K562 (cell line): ENCODE data around the gene CACNA1C. TPM values are rescaled to one million over a fixed set of nuclear protein-coding genes. Genes with fewer than 3 reads are reported as not detected.

Experiments used
- ATAC-seq: fragments of 200-7000 bp; cut with Tn5 transposase; 3 replicates; pipeline ENCODE4 v1.9.1; 2020; ENCODE audit warnings: moderate library complexity
- BruUV-seq: library from RNA; stranded (reverse); fragments of 400-500 nt; replicated peaks from 2 replicates; lab custom pipeline; 2021; lab: Mats Ljungman, UMichigan
- CTCF ChIA-PET: fragments of 300-600 bp; formaldehyde crosslinking; extraction: SDS; loops from one replicate; lab custom pipeline; 2021; ENCODE audit warnings: low intra/inter-chr PET ratio; lab: Yijun Ruan, JAX
- POLR2A ChIA-PET: fragments of 300-600, 350-650 bp; sonication (Branson Sonifier 250); formaldehyde crosslinking; extraction: SDS; loops from one replicate; lab custom pipeline; 2021; ENCODE audit warnings: antibody characterized with exemption, inconsistent platforms; lab: Yijun Ruan, JAX
- DNase-seq, 4 experiments: peaks; one replicate each; pipeline versions ENCODE4 v3.0.0 to v3.0.0-alpha.2; 2011 to 2018; ENCODE audit warnings: low spot score in 3 of 4, mixed read lengths in 3 of 4; ENCODE audit errors: extremely low read depth in 1 of 4
- FAIRE-seq: peaks from 2 replicates; lab custom pipeline; 2011; peaks lifted over from hg19 to GRCh38; lab: Jason Lieb, UNC
- H2AFZ ChIP-seq: 2 replicates; pipeline ENCODE4 v1.6.0; 2011; ENCODE audit warnings: low read depth, low read length, control low read depth, inconsistent platforms
- H3K27ac ChIP-seq: fragments of 200-600 bp; 3 replicates; pipeline ENCODE4 v1.8.0; 2011; ENCODE audit warnings: low read depth, mild to moderate bottlenecking, control low read depth, inconsistent platforms, low read length, moderate library complexity, mixed read lengths; ENCODE audit errors: extremely low read depth
- H3K27me3 ChIP-seq, 2 experiments: fragments of 300-600 bp in 1 of 2; 2 replicates in 1 of 2; 3 replicates in 1 of 2; pipeline versions ENCODE4 v1.6.0 to v1.8.0; 2011; ENCODE audit warnings: inconsistent platforms in 2 of 2, low read length in 2 of 2, mild to moderate bottlenecking in 1 of 2, mixed read lengths in 1 of 2, moderate library complexity in 1 of 2; ENCODE audit not compliant: control insufficient read depth in 2 of 2, insufficient read depth in 2 of 2
- H3K36me3 ChIP-seq: fragments of 300-600 bp; 3 replicates; pipeline ENCODE4 v1.8.0; 2011; ENCODE audit warnings: mild to moderate bottlenecking, low read length, inconsistent platforms; ENCODE audit not compliant: control insufficient read depth, insufficient read depth
- H3K4me1 ChIP-seq, 2 experiments: fragments of 200-600 bp in 1 of 2; replicated peaks in 1 of 2; 2 replicates in 1 of 2; 3 replicates in 1 of 2; pipeline versions ENCODE4 v1.5.1 to v1.8.0; 2011; ENCODE audit warnings: inconsistent platforms in 2 of 2, low read length in 2 of 2, mild to moderate bottlenecking in 1 of 2, mixed read lengths in 1 of 2, moderate library complexity in 1 of 2; ENCODE audit not compliant: control insufficient read depth in 2 of 2, insufficient read depth in 2 of 2
- H3K4me2 ChIP-seq: 2 replicates; pipeline ENCODE4 v1.6.1; 2011; ENCODE audit warnings: low read length, control low read depth, inconsistent platforms, mixed read lengths; ENCODE audit not compliant: insufficient read depth
- H3K4me3 ChIP-seq: fragments of 200-600 bp; sonication (generic), shearing (Covaris generic); 2 replicates; pipeline ENCODE4 v1.5.1; 2016; ENCODE audit warnings: control low read depth, inconsistent platforms
- H3K79me2 ChIP-seq: fragments of 200-600 bp; 3 replicates; pipeline ENCODE4 v1.8.0; 2011; ENCODE audit warnings: low read length, inconsistent platforms; ENCODE audit not compliant: control insufficient read depth, insufficient read depth
- H3K9ac ChIP-seq, 2 experiments: 2 replicates each; pipeline versions ENCODE4 v1.6.0 to v1.6.1; 2011; ENCODE audit warnings: low read depth in 2 of 2, low read length in 2 of 2, control low read depth in 1 of 2, inconsistent platforms in 1 of 2, mild to moderate bottlenecking in 1 of 2, mixed read lengths in 1 of 2; ENCODE audit not compliant: insufficient read depth in 1 of 2
- H3K9me1 ChIP-seq: one replicate; pipeline ENCODE4 v1.6.0; 2011; ENCODE audit warnings: inconsistent platforms, mild to moderate bottlenecking, low read length, moderate library complexity; ENCODE audit not compliant: control insufficient read depth, insufficient read depth
- H3K9me3 ChIP-seq: replicated peaks from 2 replicates; pipeline ENCODE4 v1.5.1; 2011; ENCODE audit warnings: low read depth, low read length, inconsistent platforms; ENCODE audit not compliant: control insufficient read depth, insufficient read depth
- H4K20me1 ChIP-seq: replicated peaks from 2 replicates; pipeline ENCODE4 v1.6.1; 2011; ENCODE audit warnings: low read length, inconsistent platforms, mixed read lengths; ENCODE audit not compliant: control insufficient read depth, insufficient read depth
- ARID2 ChIP-seq: fragments of 450-650 bp; IDR thresholded peaks from 2 replicates; pipeline ENCODE4 v1.6.1; 2017; ENCODE audit warnings: antibody characterized with exemption, mild to moderate bottlenecking
- CCNT2 ChIP-seq: IDR thresholded peaks from 2 replicates; pipeline ENCODE4 v1.6.1; 2011; ENCODE audit warnings: borderline replicate concordance, low read depth, mild to moderate bottlenecking, moderate library complexity, mixed read lengths, low read length; ENCODE audit not compliant: insufficient read length; ENCODE audit errors: extremely low read depth
- FOXM1 ChIP-seq, 2 experiments: fragments of 450-650 bp in 1 of 2; sonication (generic) in 1 of 2; formaldehyde crosslinking in 1 of 2; IDR thresholded peaks; 2 replicates each; pipeline versions ENCODE4 v1.6.1 to v1.9.0; 2017 to 2022; ENCODE audit warnings: low read depth in 2 of 2, mild to moderate bottlenecking in 2 of 2, missing genetic modification reagents in 1 of 2, moderate library complexity in 1 of 2
- HNRNPH1 ChIP-seq: fragments of 200-400 bp; formaldehyde crosslinking; optimal IDR thresholded peaks from 2 replicates; pipeline ENCODE3; 2017; ENCODE audit warnings: low read depth, mild to moderate bottlenecking, low read length, moderate library complexity
- KDM4B ChIP-seq, 2 experiments: fragments of 450-650 bp in 1 of 2; sonication (generic) in 1 of 2; IDR thresholded peaks; 2 replicates each; pipeline ENCODE4 v1.6.1; 2016 to 2017; ENCODE audit warnings: borderline replicate concordance in 2 of 2, antibody characterized with exemption in 1 of 2, low read depth in 1 of 2, mild to moderate bottlenecking in 1 of 2
- MED1 ChIP-seq: sonication (generic); formaldehyde crosslinking; IDR thresholded peaks from 2 replicates; pipeline ENCODE4 v1.8.1; 2023; ENCODE audit warnings: missing genetic modification reagents, borderline replicate concordance
- MEF2D ChIP-seq: conservative IDR thresholded peaks from 2 replicates; pipeline ENCODE4 v1.6.1; 2016; ENCODE audit warnings: low read depth, missing genetic modification characterization, missing compliant biosample characterization
- PCBP2 ChIP-seq: fragments of 200-400 bp; formaldehyde crosslinking; IDR thresholded peaks from 2 replicates; pipeline ENCODE4 v1.6.1; 2018; ENCODE audit warnings: low read length, low read depth, mild to moderate bottlenecking, moderate library complexity; ENCODE audit not compliant: poor library complexity, severe bottlenecking
- PKNOX1 ChIP-seq: fragments of 450-650 bp; IDR thresholded peaks from 2 replicates; pipeline ENCODE4 v1.6.1; 2016
- SNAPC5 ChIP-seq: fragments of 250-450 bp; sonication (Bioruptor Pico); IDR thresholded peaks from 2 replicates; pipeline ENCODE4 v1.8.0; 2021; ENCODE audit warnings: moderate library complexity, mild to moderate bottlenecking, inconsistent platforms
- SUPT5H ChIP-seq: fragments of 450-650 bp; IDR thresholded peaks from 2 replicates; pipeline ENCODE4 v1.6.1; 2016
- TFAM ChIP-seq: fragments of 250-450 bp; sonication (Bioruptor Pico); conservative IDR thresholded peaks from 2 replicates; pipeline ENCODE4 v1.5.0; 2021; ENCODE audit warnings: mild to moderate bottlenecking, moderate library complexity
- ZNF184 ChIP-seq: sonication (generic); formaldehyde crosslinking; IDR thresholded peaks from 2 replicates; pipeline ENCODE4 v1.5.0; 2020; ENCODE audit warnings: missing genetic modification reagents
- ZSCAN29 ChIP-seq: fragments of 450-650 bp; IDR thresholded peaks from 2 replicates; pipeline ENCODE4 v1.6.1; 2017
- WGBS: fragments of 100-300 bp; shearing (Covaris generic); methylation state at CpG from one replicate; pipeline ENCODE4 v1.1.6; 2016; ENCODE audit warnings: low coverage, mixed read lengths; ENCODE audit not compliant: insufficient coverage; ENCODE audit errors: missing lambda C conversion rate; 5-methylcytosine and 5-hydroxymethylcytosine counted together
- in situ Hi-C: fragments of 300-500 bp; cut with MboI; formaldehyde crosslinking; loops from 4 replicates; pipeline ENCODE4 v1.15.0; 2018; ENCODE audit warnings: inconsistent platforms, mixed read lengths
- intact Hi-C: fragments of 100-400 bp; cut with micrococcal nuclease; formaldehyde crosslinking; loops from 2 replicates; pipeline ENCODE4 v1.14.2; 2022
- polyA plus RNA-seq, 8 experiments: library from polyadenylated mRNA; depleted of rRNA in 4 of 8; stranded (reverse) in 5 of 8; unstranded in 3 of 8; fragments of >200 nt; fragmentation: Nextera tagmentation in 2 of 8; fragmentation: Illumina TruSeq in 1 of 8; extraction: Ambion mirVana in 2 of 8; extraction: Trizol in 1 of 8; gene quantifications; 2 replicates each; pipeline versions ENCODE4 v1.2.1 to v1.2.3, GENCODE V29; 2011 to 2014; ENCODE audit warnings: inconsistent platforms in 1 of 8, missing spikeins in 1 of 8
- total RNA-seq, 7 experiments: library from RNA; depleted of rRNA in 6 of 7; stranded (reverse); fragments of >200 nt in 6 of 7; fragmentation: Illumina TruSeq in 2 of 7; extraction: Trizol in 2 of 7; gene quantifications; 2 replicates each; pipeline versions ENCODE4 v1.2.1 to v1.2.3, GENCODE V29; 2011 to 2021; ENCODE audit warnings: low replicate concordance in 1 of 7
- TF ChIP-seq, protein P1 (sequence below): sonication (generic); formaldehyde crosslinking; IDR thresholded peaks from 2 replicates; pipeline ENCODE4 v1.8.1; 2023; ENCODE audit warnings: mild to moderate bottlenecking, missing genetic modification reagents, moderate library complexity

CACNA1C gene
- total and polyA plus RNA-seq, 9 of the 15 experiments (the other 6 are each of a cell fraction or from before 2014, with no cell fraction given), result not detected

- Histone ChIP-seq H3K4me1 (peaks cover 0 to 5% of the 10 kb centered on the region in 2 experiments; a peak in 2 of 5 replicates), H3K4me3 (no peak overlapping the region), H3K9me3 (no peaks in the 10 kb centered on the region), H3K27ac (no peak overlapping the region), H3K9ac (no peak overlapping the region), H2AFZ (no peak overlapping the region), H3K9me1 (no peaks in the 10 kb centered on the region), H3K36me3 (no peaks in the 10 kb centered on the region), H3K4me2 (no peak overlapping the region), H3K27me3 (peaks cover 0 to 5% of the 10 kb centered on the region in 2 experiments; a peak in 3 of 5 replicates), H3K79me2 (no peaks in the 10 kb centered on the region), H4K20me1 (no peaks in the 10 kb centered on the region)
- no peak for TF ChIP-seq HNRNPH1
- no peak for TF ChIP-seq SNAPC5 (CRISPR knock-in tag)
- TF ChIP-seq SUPT5H, result no peak
- TF ChIP-seq ARID2, result no peak
- TF ChIP-seq CCNT2, result no peak
- TF ChIP-seq KDM4B (IDR thresholded peaks at IDR 0.05; ENCODE audit: borderline replicate concordance in 2 of 2, low read depth in 1 of 2), result no peak
- no TSS peak for BruUV-seq
- in situ Hi-C loops, result no loop called here
- WGBS, result 0% methylated on average over 4 of the region's 4 CpGs
- FAIRE-seq (no peak), DNase-seq (no peak), ATAC-seq (no peak)
- ChIA-PET CTCF (no interaction called here), POLR2A (no interaction called here)
- intact Hi-C loops, result no loop called here
Measured at GRCh38 chr12:2224961-2225360, 172.2 kb downstream of the CACNA1C start.

GRCh38 chr12:2225696-2226095 lies 172.9 kb downstream of the CACNA1C start:
- 0% methylated on average over 2 of the region's 2 CpGs for WGBS
- peaks cover 0 to 11% of the 10 kb centered on the region in 2 experiments; a peak in 3 of 5 replicates for H3K27me3 ChIP-seq
- H3K9ac ChIP-seq, result no peak overlapping the region
- H3K9me3 ChIP-seq, result no peaks in the 10 kb centered on the region
- in situ Hi-C loops, result no loop called here
- DNase-seq (no peak), ATAC-seq (no peak), FAIRE-seq (no peak)
- no peaks in the 10 kb centered on the region for H3K9me1 ChIP-seq
- H4K20me1 ChIP-seq, result no peaks in the 10 kb centered on the region
- intact Hi-C loops, result no loop called here
- BruUV-seq, result no TSS peak
- no peaks in the 10 kb centered on the region for H3K79me2 ChIP-seq
- no peak overlapping the region for H2AFZ ChIP-seq
- no peak overlapping the region for H3K4me3 ChIP-seq
- ChIA-PET POLR2A (no interaction called here), CTCF (interaction anchor here (0.6 kb wide), 1 partner anchor 129 kb away, joined by 3 read pairs; no protein-coding TSS in a partner anchor)
- no peaks in the 10 kb centered on the region for H3K36me3 ChIP-seq
- peaks cover 0 to 8% of the 10 kb centered on the region in 2 experiments; a peak in 2 of 5 replicates for H3K4me1 ChIP-seq
- no peak overlapping the region for H3K4me2 ChIP-seq
- H3K27ac ChIP-seq, result no peak overlapping the region
- TF ChIP-seq FOXM1 (IDR thresholded peaks at IDR 0.05; ENCODE audit: low read depth), result no peak
- no peak for TF ChIP-seq FOXM1 (CRISPR knock-in tag; IDR thresholded peaks at IDR 0.05; ENCODE audit: low read depth)
- TF ChIP-seq, protein P1, sequence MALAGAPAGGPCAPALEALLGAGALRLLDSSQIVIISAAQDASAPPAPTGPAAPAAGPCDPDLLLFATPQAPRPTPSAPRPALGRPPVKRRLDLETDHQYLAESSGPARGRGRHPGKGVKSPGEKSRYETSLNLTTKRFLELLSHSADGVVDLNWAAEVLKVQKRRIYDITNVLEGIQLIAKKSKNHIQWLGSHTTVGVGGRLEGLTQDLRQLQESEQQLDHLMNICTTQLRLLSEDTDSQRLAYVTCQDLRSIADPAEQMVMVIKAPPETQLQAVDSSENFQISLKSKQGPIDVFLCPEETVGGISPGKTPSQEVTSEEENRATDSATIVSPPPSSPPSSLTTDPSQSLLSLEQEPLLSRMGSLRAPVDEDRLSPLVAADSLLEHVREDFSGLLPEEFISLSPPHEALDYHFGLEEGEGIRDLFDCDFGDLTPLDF (CRISPR knock-in tag), result no peak
- TF ChIP-seq TFAM (CRISPR knock-in tag), result no peak
- no peak for TF ChIP-seq MEF2D
- TF ChIP-seq MED1 (CRISPR knock-in tag), result no peak
- TF ChIP-seq ZSCAN29, result no peak
- TF ChIP-seq PCBP2, result no peak
- no peak for TF ChIP-seq PKNOX1
- TF ChIP-seq ZNF184, result no peak
